Esophagus (tissue), 2 donors: ENCODE results near the gene DOCK8. TPM values are rescaled to one million over a fixed set of nuclear protein-coding genes. Genes with fewer than 3 reads are reported as not detected.

ENCODE experiments used
- H3K27ac ChIP-seq, 2 donors: one replicate each; pipeline ENCODE4 v1.5.1; 2013; ENCODE audit warnings: low read depth in 2 of 2, mild to moderate bottlenecking in 2 of 2, inconsistent platforms in 1 of 2, low read length in 1 of 2, moderate library complexity in 1 of 2
- H3K27me3 ChIP-seq, 2 donors: one replicate each; pipeline ENCODE4 v1.6.1; 2013; ENCODE audit warnings: low read length in 2 of 2, control low read depth in 1 of 2, mild to moderate bottlenecking in 1 of 2; ENCODE audit not compliant: insufficient read depth in 2 of 2, control insufficient read depth in 1 of 2
- H3K36me3 ChIP-seq, 2 donors: one replicate each; pipeline ENCODE4 v1.6.1; 2013; ENCODE audit warnings: low read length in 1 of 2; ENCODE audit not compliant: control insufficient read depth in 2 of 2, insufficient read depth in 2 of 2
- H3K4me1 ChIP-seq, 2 donors: one replicate each; pipeline ENCODE4 v1.6.1; 2013; ENCODE audit warnings: low read length in 1 of 2; ENCODE audit not compliant: control insufficient read depth in 2 of 2, insufficient read depth in 2 of 2
- H3K4me3 ChIP-seq, 2 donors: one replicate each; pipeline ENCODE4 v1.5.1; 2013; ENCODE audit warnings: low read length in 2 of 2, mild to moderate bottlenecking in 2 of 2, low read depth in 1 of 2, moderate library complexity in 1 of 2
- H3K9me3 ChIP-seq, 2 donors: one replicate each; pipeline ENCODE4 v1.6.1; 2013; ENCODE audit warnings: mild to moderate bottlenecking in 2 of 2, low read depth in 1 of 2, low read length in 1 of 2, moderate library complexity in 1 of 2; ENCODE audit not compliant: control insufficient read depth in 2 of 2, insufficient read depth in 1 of 2
- WGBS, 2 donors: extraction: QIAGEN DNeasy Blood & Tissue Kit; methylation state at CpG; one replicate each; pipeline ENCODE4 v1.1.7; 2013; 5-methylcytosine and 5-hydroxymethylcytosine counted together
- polyA plus RNA-seq, 2 donors: library from polyadenylated mRNA; stranded (reverse); fragments of 200-250 nt; gene quantifications; one replicate each; pipeline ENCODE4 v1.2.3, GENCODE V29; 2013
- donor health status: healthy with polysubstance abuse.
- donor health status: Bipolar disorder and iron deficiency.

Gene DOCK8
- polyA plus RNA-seq, 2 donors, result 3.6 to 5.1 TPM

- Histone ChIP-seq H3K4me3 (no peak overlapping the region), H3K9me3 (no peaks in the 10 kb centered on the region), H3K4me1 (no peaks in the 10 kb centered on the region), H3K27me3 (no peaks in the 10 kb centered on the region), H3K27ac (peak overlapping the region in 1 of 2 donors; percentile 71), H3K36me3 (peaks cover 7 to 11% of the 10 kb centered on the region in 2 donors)
- WGBS, 2 donors, result 43 to 56% methylated on average over 1 of the region's 1 CpG
These were observed 222.9 kb downstream of the DOCK8 start for GRCh38 chr9:437574-438001.

GRCh38 chr9:438066-438465, 223.4 kb downstream of the DOCK8 start:
- WGBS, 2 donors, result 56 to 65% methylated on average over 2 of the region's 2 CpGs
- Histone ChIP-seq H3K4me1 (no peaks in the 10 kb centered on the region), H3K27ac (peak overlapping the region in 1 of 2 donors; percentile 21), H3K9me3 (no peaks in the 10 kb centered on the region), H3K36me3 (peaks cover 7 to 11% of the 10 kb centered on the region in 2 donors), H3K27me3 (no peaks in the 10 kb centered on the region), H3K4me3 (no peak overlapping the region)

GRCh38 chr9:438961-439768, 224.5 kb downstream of the DOCK8 start:
- H3K9me3 ChIP-seq, result no peaks in the 10 kb centered on the region
- H3K4me1 ChIP-seq, result no peaks in the 10 kb centered on the region
- no peak overlapping the region for H3K4me3 ChIP-seq
- peak overlapping the region in 1 of 2 donors; percentile 47 for H3K27ac ChIP-seq
- H3K36me3 ChIP-seq, result peaks cover 9 to 11% of the 10 kb centered on the region in 2 donors
- 84 to 86% methylated on average over 20 of the region's 20 CpGs for WGBS, 2 donors
- H3K27me3 ChIP-seq, result no peaks in the 10 kb centered on the region

- WGBS, 2 donors, result 79 to 85% methylated on average over 7 of the region's 7 CpGs
- H3K9me3 ChIP-seq, result no peaks in the 10 kb centered on the region
- no peaks in the 10 kb centered on the region for H3K27me3 ChIP-seq
- H3K4me3 ChIP-seq, result no peak overlapping the region
- H3K27ac ChIP-seq, result no peak overlapping the region
- H3K4me1 ChIP-seq, result no peaks in the 10 kb centered on the region
- H3K36me3 ChIP-seq, result peaks cover 5 to 11% of the 10 kb centered on the region in 2 donors
These were observed 226.5 kb downstream of the DOCK8 start for GRCh38 chr9:441126-441525.

DNA sequence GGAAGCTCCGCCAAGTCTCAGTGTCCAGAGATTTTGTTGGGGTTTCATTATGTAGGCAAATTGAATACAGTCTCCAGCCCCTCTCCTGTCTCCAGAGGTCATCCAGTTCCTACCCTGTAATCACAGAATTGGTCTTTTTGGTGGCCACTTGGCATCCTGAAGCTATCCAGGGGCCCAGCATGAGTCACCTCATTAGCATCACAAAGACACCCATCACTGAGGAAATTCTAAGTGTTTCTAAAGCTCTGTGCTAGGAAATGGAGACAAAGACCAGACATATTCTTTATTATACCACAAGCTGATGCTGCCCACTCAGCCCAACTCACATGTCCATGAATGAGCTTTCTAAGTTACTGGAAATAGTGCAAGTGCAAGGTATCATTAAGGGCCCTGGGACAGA, 229.9 kb downstream of the DOCK8 start:
- 96 to 100% methylated on average over 1 of the region's 1 CpG for WGBS, 2 donors
- Histone ChIP-seq H3K4me1 (peaks cover 0 to 3% of the 10 kb centered on the region in 2 donors), H3K27ac (no peak overlapping the region), H3K4me3 (no peak overlapping the region), H3K9me3 (no peaks in the 10 kb centered on the region), H3K27me3 (no peaks in the 10 kb centered on the region), H3K36me3 (peaks cover 7 to 8% of the 10 kb centered on the region in 2 donors)

DNA sequence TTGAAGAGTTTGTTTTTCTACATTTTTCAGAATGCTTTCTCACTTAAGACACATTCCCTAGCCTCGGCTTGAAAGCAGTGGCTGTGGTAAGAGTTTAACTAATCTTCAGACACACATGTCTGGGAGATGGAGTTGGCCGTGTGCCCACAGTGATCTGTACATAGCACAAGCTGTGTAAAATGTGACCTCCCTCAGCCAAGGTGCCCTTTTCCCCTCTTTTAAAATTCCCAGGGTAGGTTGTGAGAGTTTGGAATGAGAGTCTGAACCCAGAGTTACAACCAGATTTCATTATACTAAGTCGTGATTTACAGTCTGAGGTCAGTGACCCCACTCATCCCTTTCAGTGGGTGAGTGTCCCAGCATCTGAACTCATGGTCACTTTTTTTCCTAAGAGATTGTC, 230.4 kb downstream of the DOCK8 start:
- WGBS, 2 donors, result 57 to 71% methylated on average over 3 of the region's 3 CpGs

GRCh38 chr9:446074-446699, 231.5 kb downstream of the DOCK8 start:
- Histone ChIP-seq H3K27ac (no peak overlapping the region), H3K27me3 (no peaks in the 10 kb centered on the region), H3K4me1 (peaks cover 0 to 3% of the 10 kb centered on the region in 2 donors), H3K9me3 (no peaks in the 10 kb centered on the region), H3K36me3 (peaks cover 3 to 8% of the 10 kb centered on the region in 2 donors), H3K4me3 (no peak overlapping the region)
- 88 to 90% methylated on average over 15 of the region's 15 CpGs for WGBS, 2 donors

More for the DNA sequence above, 230.4 kb downstream of the DOCK8 start:
- peaks cover 0 to 3% of the 10 kb centered on the region in 2 donors for H3K4me1 ChIP-seq
- H3K9me3 ChIP-seq, result no peaks in the 10 kb centered on the region
- no peaks in the 10 kb centered on the region for H3K27me3 ChIP-seq
- H3K36me3 ChIP-seq, result peaks cover 3 to 8% of the 10 kb centered on the region in 2 donors
- no peak overlapping the region for H3K27ac ChIP-seq
- no peak overlapping the region for H3K4me3 ChIP-seq

DNA sequence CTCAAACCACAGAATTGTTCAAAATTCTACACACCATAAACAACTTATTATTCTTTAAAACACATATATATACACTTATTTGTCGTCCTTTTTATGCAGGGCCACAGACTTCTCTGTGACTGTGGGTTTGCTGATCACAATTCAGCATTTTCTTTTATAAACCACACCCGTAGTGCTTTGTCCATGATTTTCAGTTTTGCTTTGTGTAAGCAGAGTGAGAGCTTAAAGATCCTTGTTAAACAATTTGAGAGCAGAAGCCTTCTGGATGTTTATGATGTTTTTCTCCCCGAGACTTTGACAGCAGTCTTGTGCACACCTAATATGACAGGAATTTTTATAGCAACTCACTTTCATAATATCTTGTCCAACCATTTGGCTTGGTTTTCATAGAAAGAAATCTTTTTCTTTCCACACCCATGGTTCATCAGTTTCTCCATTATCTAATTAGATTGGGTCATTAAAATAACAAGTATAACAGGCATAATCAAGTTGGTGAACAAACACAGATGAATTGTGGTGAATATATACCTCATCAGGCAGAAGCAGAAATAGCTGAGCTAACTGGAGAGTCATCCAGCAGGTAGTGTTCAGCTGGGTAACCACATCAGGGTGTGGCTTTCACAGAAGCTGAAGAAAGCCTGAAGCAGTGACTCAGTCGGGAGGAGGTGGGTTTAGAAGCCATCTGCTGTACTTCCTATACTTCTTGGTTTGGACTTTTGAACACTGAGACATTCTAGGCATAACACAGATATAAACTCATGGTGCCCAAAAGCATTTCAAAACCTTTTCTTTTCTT, 232.8 kb downstream of the DOCK8 start:
- Histone ChIP-seq H3K4me3 (no peak overlapping the region), H3K27ac (peak overlapping the region; percentile 35 to 54), H3K4me1 (peaks cover 0 to 3% of the 10 kb centered on the region in 2 donors), H3K9me3 (no peaks in the 10 kb centered on the region), H3K27me3 (no peaks in the 10 kb centered on the region), H3K36me3 (peaks cover 3 to 8% of the 10 kb centered on the region in 2 donors)
- 45 to 55% methylated on average over 4 of the region's 4 CpGs for WGBS, 2 donors

DNA sequence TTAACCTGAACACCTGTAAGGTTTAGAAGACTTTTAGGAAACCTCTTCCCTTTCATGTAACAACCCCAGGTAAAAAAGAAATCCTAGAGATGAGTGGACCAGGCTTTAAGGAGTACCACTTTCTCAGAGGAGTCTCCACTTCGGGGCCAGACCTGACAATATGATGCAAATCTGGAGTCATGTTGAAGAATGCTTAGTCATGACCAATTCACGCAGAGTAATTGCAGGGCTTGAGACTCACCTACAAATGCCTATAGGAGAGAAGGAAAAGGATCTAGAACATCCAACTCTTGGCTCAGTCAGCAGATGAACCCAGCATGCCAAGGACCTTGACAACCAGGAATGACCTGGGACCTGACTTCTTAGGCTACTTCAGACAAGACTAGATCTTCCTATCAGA, 235.4 kb downstream of the DOCK8 start:
- WGBS, 2 donors, result 65 to 66% methylated on average over 2 of the region's 2 CpGs
- no peak overlapping the region for H3K4me3 ChIP-seq
- H3K27ac ChIP-seq, result no peak overlapping the region
- peaks cover 0 to 3% of the 10 kb centered on the region in 2 donors for H3K4me1 ChIP-seq
- peaks cover 3 to 4% of the 10 kb centered on the region in 2 donors for H3K36me3 ChIP-seq
- H3K9me3 ChIP-seq, result no peaks in the 10 kb centered on the region
- H3K27me3 ChIP-seq, result no peaks in the 10 kb centered on the region
